ENCODE measurements around the gene XRCC5. TPM values are rescaled to one million over a fixed set of nuclear protein-coding genes. Genes with fewer than 3 reads are reported as not detected.

Gene XRCC5
- total RNA-seq, 2 donors from 2014 or later = 116 to 152 TPM

DNA sequence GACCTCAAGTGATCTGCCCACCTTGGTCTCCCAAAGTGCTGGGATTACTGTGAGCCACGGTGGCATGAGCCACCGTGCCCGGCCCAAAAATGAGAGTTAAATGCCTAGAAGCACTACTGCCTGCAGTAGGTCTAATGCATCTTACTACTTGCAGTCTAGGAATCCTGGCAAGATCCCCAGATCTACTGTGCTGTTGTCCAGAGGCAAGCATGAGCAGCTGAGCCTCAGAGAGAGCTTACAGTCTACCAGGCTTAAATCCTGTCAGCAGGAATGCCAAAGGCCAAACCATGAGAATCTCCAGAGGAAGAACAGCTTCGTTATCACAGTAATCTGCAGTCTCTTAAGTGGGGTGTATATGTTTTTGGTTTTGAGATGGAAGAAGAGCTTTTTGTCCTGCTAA lies 54.4 kb downstream of the XRCC5 start:
- H3K9me3 ChIP-seq = no peaks in the 10 kb centered on the region
- TF ChIP-seq CTCF (IDR thresholded peaks at IDR 0.05) (no peak), POLR2A (IDR thresholded peaks at IDR 0.05) (no peak), POLR2AphosphoS5 (IDR thresholded peaks at IDR 0.05) (no peak)
- H3K36me3 ChIP-seq = peaks cover 0 to 2% of the 10 kb centered on the region in 2 donors
- no peaks in the 10 kb centered on the region for H3K4me1 ChIP-seq (replicated peaks)
- intact Hi-C loops (cut with DNase I) = no loop called here
- no peaks in the 10 kb centered on the region for H3K27me3 ChIP-seq (replicated peaks; ENCODE audit: insufficient read depth)
- H3K4me3 ChIP-seq = no peak overlapping the region
- no peak overlapping the region for H3K27ac ChIP-seq
- no peak for DNase-seq (ENCODE audit: low spot score)
- 92% methylated on average over 4 of the region's 4 CpGs for WGBS

GRCh38 chr2:216164087-216164486 lies 54.9 kb downstream of the XRCC5 start:
- H3K4me3 ChIP-seq = no peak overlapping the region
- H3K9me3 ChIP-seq = no peaks in the 10 kb centered on the region
- DNase-seq (ENCODE audit: low spot score) = no peak
- peaks cover 0 to 2% of the 10 kb centered on the region in 2 donors for H3K36me3 ChIP-seq
- H3K4me1 ChIP-seq (replicated peaks) = no peaks in the 10 kb centered on the region
- H3K27ac ChIP-seq = no peak overlapping the region
- H3K27me3 ChIP-seq (replicated peaks; ENCODE audit: insufficient read depth) = no peaks in the 10 kb centered on the region
- TF ChIP-seq POLR2AphosphoS5 (IDR thresholded peaks at IDR 0.05) = no peak
- no peak for TF ChIP-seq CTCF (IDR thresholded peaks at IDR 0.05)
- no peak for TF ChIP-seq POLR2A (IDR thresholded peaks at IDR 0.05)
- intact Hi-C loops (cut with DNase I) = no loop called here
- 91% methylated on average over 5 of the region's 5 CpGs for WGBS

- Histone ChIP-seq H3K4me3 (no peak overlapping the region), H3K27me3 (replicated peaks; ENCODE audit: insufficient read depth) (no peaks in the 10 kb centered on the region), H3K4me1 (replicated peaks) (no peaks in the 10 kb centered on the region), H3K36me3 (peaks cover 0 to 2% of the 10 kb centered on the region in 2 donors), H3K9me3 (no peaks in the 10 kb centered on the region), H3K27ac (no peak overlapping the region)
- WGBS = 85% methylated on average over 4 of the region's 4 CpGs
- intact Hi-C loops (cut with DNase I) = no loop called here
- DNase-seq (ENCODE audit: low spot score) = no peak
- TF ChIP-seq CTCF (IDR thresholded peaks at IDR 0.05) = no peak
- TF ChIP-seq POLR2A (IDR thresholded peaks at IDR 0.05) = no peak
- no peak for TF ChIP-seq POLR2AphosphoS5 (IDR thresholded peaks at IDR 0.05)
These were observed 55.4 kb downstream of the XRCC5 start for GRCh38 chr2:216164576-216164975.

GRCh38 chr2:216165711-216166110 lies 56.6 kb downstream of the XRCC5 start:
- intact Hi-C loops (cut with DNase I) = no loop called here
- no peaks in the 10 kb centered on the region for H3K4me1 ChIP-seq (replicated peaks)
- TF ChIP-seq POLR2AphosphoS5 (IDR thresholded peaks at IDR 0.05) (no peak), POLR2A (IDR thresholded peaks at IDR 0.05) (no peak), CTCF (IDR thresholded peaks at IDR 0.05) (no peak)
- no peaks in the 10 kb centered on the region for H3K27me3 ChIP-seq (replicated peaks; ENCODE audit: insufficient read depth)
- no peak overlapping the region for H3K27ac ChIP-seq
- no peaks in the 10 kb centered on the region for H3K9me3 ChIP-seq
- no peak overlapping the region for H3K4me3 ChIP-seq
- 96% methylated on average over 4 of the region's 4 CpGs for WGBS
- peaks cover 0 to 2% of the 10 kb centered on the region in 2 donors for H3K36me3 ChIP-seq
- no peak for DNase-seq (ENCODE audit: low spot score)

- peaks cover 2% of the 10 kb centered on the region for H3K4me1 ChIP-seq (replicated peaks)
- H3K36me3 ChIP-seq = no peaks in the 10 kb centered on the region
- DNase-seq (ENCODE audit: low spot score) = no peak
- no peaks in the 10 kb centered on the region for H3K9me3 ChIP-seq
- TF ChIP-seq CTCF (IDR thresholded peaks at IDR 0.05) = no peak
- TF ChIP-seq POLR2A (IDR thresholded peaks at IDR 0.05) = no peak
- no peak for TF ChIP-seq POLR2AphosphoS5 (IDR thresholded peaks at IDR 0.05)
- no peak overlapping the region for H3K4me3 ChIP-seq
- intact Hi-C loops (cut with DNase I) = no loop called here
- WGBS = 95% methylated on average over 3 of the region's 3 CpGs
- H3K27me3 ChIP-seq (replicated peaks; ENCODE audit: insufficient read depth) = no peaks in the 10 kb centered on the region
- no peak overlapping the region for H3K27ac ChIP-seq
These were observed 59.9 kb downstream of the XRCC5 start for GRCh38 chr2:216169087-216169486.

All from prostate gland (tissue), 2 donors.